Mesothelial cell of epicardium (in vitro differentiated cells): ENCODE results near the gene SLC25A11. TPM values are rescaled to one million over a fixed set of nuclear protein-coding genes. Genes with fewer than 3 reads are reported as not detected.

Experiments used
- DNase-seq, 2 experiments: peaks; one replicate each; pipeline ENCODE4 v3.0.0; 2021; ENCODE audit warnings: low spot score in 2 of 2; ENCODE audit not compliant: unreplicated experiment in 2 of 2
- H3K27ac Mint-ChIP-seq: 2 replicates; pipeline ENCODE4 v1.8.0; 2021; ENCODE audit warnings: mixed read lengths
- H3K27me3 Mint-ChIP-seq: 2 replicates; pipeline ENCODE4 v1.8.0; 2021; ENCODE audit warnings: low read depth, mixed read lengths
- H3K36me3 Mint-ChIP-seq: 2 replicates; pipeline ENCODE4 v1.8.0; 2021; ENCODE audit warnings: mixed read lengths
- H3K4me1 Mint-ChIP-seq: 2 replicates; pipeline ENCODE4 v1.8.0; 2021; ENCODE audit warnings: mixed read lengths
- H3K4me3 Mint-ChIP-seq: 2 replicates; pipeline ENCODE4 v1.8.0; 2021; ENCODE audit warnings: mild to moderate bottlenecking, moderate library complexity, mixed read lengths
- H3K9me3 Mint-ChIP-seq: 2 replicates; pipeline ENCODE4 v1.8.0; 2021; ENCODE audit warnings: mixed read lengths
- CTCF ChIP-seq: fragments of 200-600 bp; sonication (generic); IDR thresholded peaks from one replicate; pipeline ENCODE4 v1.5.0; 2021; ENCODE audit warnings: antibody characterized with exemption; ENCODE audit not compliant: unreplicated experiment
- total RNA-seq: library from RNA; stranded (reverse); gene quantifications from 3 replicates; pipeline ENCODE4 v1.2.1, GENCODE V29; 2021

SLC25A11 gene
- total RNA-seq, 1 donor from 2014 or later, result 53.9 TPM

- H3K27ac Mint-ChIP-seq, result peak overlapping the region; percentile 90
- no peak for DNase-seq
- H3K4me3 Mint-ChIP-seq, result peak overlapping the region; percentile 73
- H3K4me1 Mint-ChIP-seq, result peaks cover 26% of the 10 kb centered on the region
- no peaks in the 10 kb centered on the region for H3K27me3 Mint-ChIP-seq
- no peaks in the 10 kb centered on the region for H3K9me3 Mint-ChIP-seq
- no peaks in the 10 kb centered on the region for H3K36me3 Mint-ChIP-seq
- no peak for TF ChIP-seq CTCF
Observed at GRCh38 chr17:4951486-4951885, 11.6 kb upstream of the SLC25A11 start.

GRCh38 chr17:4950746-4951204 is 10.9 kb upstream of the SLC25A11 start, which contains the start of gene ENO3:
ENO3 (plus strand) TSS chr17:4951119; CDS start chr17:4951830, 711 bp downstream.
- Mint-ChIP-seq H3K4me1 (peaks cover 31% of the 10 kb centered on the region), H3K4me3 (peak within 1 kb of the TSS; percentile 73), H3K36me3 (no peaks in the 10 kb centered on the region), H3K27ac (peak within 1 kb of the TSS; percentile 90), H3K9me3 (no peaks in the 10 kb centered on the region), H3K27me3 (no peaks in the 10 kb centered on the region)
- no peak for TF ChIP-seq CTCF
- no peak for DNase-seq

GRCh38 chr17:4950075-4950745 is 10.4 kb upstream of the SLC25A11 start:
- no peaks in the 10 kb centered on the region for H3K27me3 Mint-ChIP-seq
- peaks cover 5% of the 10 kb centered on the region for H3K36me3 Mint-ChIP-seq
- H3K4me1 Mint-ChIP-seq, result peaks cover 37% of the 10 kb centered on the region
- TF ChIP-seq CTCF, result no peak
- H3K4me3 Mint-ChIP-seq, result peak overlapping the region; percentile 73
- DNase-seq, result peak; percentile 41 to 65
- H3K9me3 Mint-ChIP-seq, result no peaks in the 10 kb centered on the region
- H3K27ac Mint-ChIP-seq, result peak overlapping the region; percentile 90

- DNase-seq, result peak; percentile 40 to 64
- Mint-ChIP-seq H3K27ac (peak overlapping the region; percentile 86), H3K4me3 (peak overlapping the region; percentile 70), H3K27me3 (no peaks in the 10 kb centered on the region), H3K36me3 (peaks cover 8% of the 10 kb centered on the region), H3K9me3 (no peaks in the 10 kb centered on the region), H3K4me1 (peaks cover 39% of the 10 kb centered on the region)
- TF ChIP-seq CTCF, result no peak
Observed at GRCh38 chr17:4949321-4950074, 9.7 kb upstream of the SLC25A11 start.

- peaks cover 40% of the 10 kb centered on the region for H3K4me1 Mint-ChIP-seq
- H3K36me3 Mint-ChIP-seq, result peaks cover 8% of the 10 kb centered on the region
- peak; percentile 66 to 82 for DNase-seq
- no peaks in the 10 kb centered on the region for H3K9me3 Mint-ChIP-seq
- TF ChIP-seq CTCF, result no peak
- no peaks in the 10 kb centered on the region for H3K27me3 Mint-ChIP-seq
- H3K4me3 Mint-ChIP-seq, result peak overlapping the region; percentile 93
- peak overlapping the region; percentile 99 for H3K27ac Mint-ChIP-seq
Observed at GRCh38 chr17:4948931-4949320, 9.1 kb upstream of the SLC25A11 start.
